Testis (tissue), 3 donors: ENCODE measurements around the gene RRP1. TPM values are rescaled to one million over a fixed set of nuclear protein-coding genes. Genes with fewer than 3 reads are reported as not detected.

ENCODE experiments used
- DNase-seq: peaks from one replicate; pipeline ENCODE4 v3.0.0-alpha.2; 2019
- H3K27ac ChIP-seq, 2 donors: fragments of 200-600 bp; sonication (generic); one replicate each; pipeline ENCODE4 v1.5.1; 2019
- H3K27me3 ChIP-seq: fragments of 200-600 bp; sonication (generic); one replicate; pipeline ENCODE4 v1.5.1; 2019
- H3K36me3 ChIP-seq: fragments of 200-600 bp; sonication (generic); one replicate; pipeline ENCODE4 v1.5.1; 2017; ENCODE audit warnings: low read depth; ENCODE audit errors: missing control alignments
- H3K4me1 ChIP-seq: fragments of 200-600 bp; sonication (generic); one replicate; pipeline ENCODE4 v1.5.1; 2019
- H3K4me3 ChIP-seq, 2 donors: fragments of 200-600 bp; sonication (generic); one replicate each; pipeline ENCODE4 v1.5.1; 2017 to 2019
- H3K9me3 ChIP-seq: fragments of 200-600 bp; sonication (generic); one replicate; pipeline ENCODE4 v1.5.1; 2017
- CTCF ChIP-seq, 3 experiments: fragments of 450-650 bp in 2 of 3; fragments of 200-600 bp in 1 of 3; sonication (generic) in 1 of 3; IDR thresholded peaks; one replicate each; pipeline ENCODE4 v1.5.1; 2016 to 2019; ENCODE audit warnings: antibody characterized with exemption in 3 of 3, mild to moderate bottlenecking in 2 of 3, moderate library complexity in 1 of 3
- POLR2A ChIP-seq: fragments of 450-650 bp; IDR thresholded peaks from one replicate; pipeline ENCODE4 v1.6.1; 2017; ENCODE audit warnings: antibody characterized with exemption, mild to moderate bottlenecking, moderate library complexity
- WGBS, 2 donors: methylation state at CpG; one replicate each; pipeline ENCODE4 v1.1.5; 2018; 5-methylcytosine and 5-hydroxymethylcytosine counted together
- intact Hi-C: fragments of 100-400 bp; cut with DNase I; formaldehyde crosslinking; loops from one replicate; pipeline ENCODE4 v1.15.1; 2023; ENCODE audit warnings: low total_unique reads
- polyA plus RNA-seq: library from polyadenylated mRNA; stranded (reverse); fragments of 350-450 nt; fragmentation: Illumina TruSeq; extraction: RNeasy Lipid Tissue Mini Kit (QIAGEN cat#74804); gene quantifications from one replicate; pipeline ENCODE4 v1.2.3, GENCODE V29; 2014; ENCODE audit warnings: low read depth, low replicate concordance; ENCODE audit not compliant: insufficient read depth
- total RNA-seq, 2 donors: library from RNA; depleted of rRNA; stranded (reverse); fragments of >200 nt; gene quantifications; one replicate each; pipeline ENCODE4 v1.2.3, GENCODE V29; 2016

RRP1 gene
- total and polyA plus RNA-seq, 3 donors from 2014 or later, result 21.1 to 40.2 (median 33.6) TPM

GRCh38 chr21:43743947-43744346 lies 45.4 kb upstream of the RRP1 start:
- TF ChIP-seq CTCF (IDR thresholded peaks at IDR 0.05) (no peak), POLR2A (no peak)
- Histone ChIP-seq H3K4me3 (no peak overlapping the region), H3K27me3 (no peaks in the 10 kb centered on the region), H3K9me3 (no peaks in the 10 kb centered on the region), H3K27ac (no peak overlapping the region), H3K36me3 (no peaks in the 10 kb centered on the region), H3K4me1 (peaks cover 18% of the 10 kb centered on the region)
- 92 to 100% methylated on average over 3 to 8 of the region's 8 CpGs for WGBS, 2 donors
- intact Hi-C loops, result no loop called here
- DNase-seq, result no peak

GRCh38 chr21:43744725-43745124 lies 44.7 kb upstream of the RRP1 start:
- no peak overlapping the region for H3K4me3 ChIP-seq
- WGBS, 2 donors, result 92 to 95% methylated on average over 18 of the region's 18 CpGs
- no peaks in the 10 kb centered on the region for H3K27me3 ChIP-seq
- H3K4me1 ChIP-seq, result peaks cover 10% of the 10 kb centered on the region
- H3K9me3 ChIP-seq, result no peaks in the 10 kb centered on the region
- H3K27ac ChIP-seq, result no peak overlapping the region
- TF ChIP-seq CTCF (IDR thresholded peaks at IDR 0.05), result no peak
- no peak for TF ChIP-seq POLR2A
- no peaks in the 10 kb centered on the region for H3K36me3 ChIP-seq
- intact Hi-C loops, result no loop called here
- no peak for DNase-seq

- Histone ChIP-seq H3K4me1 (no peaks in the 10 kb centered on the region), H3K36me3 (no peaks in the 10 kb centered on the region), H3K27me3 (no peaks in the 10 kb centered on the region), H3K27ac (no peak overlapping the region), H3K9me3 (no peaks in the 10 kb centered on the region), H3K4me3 (no peak overlapping the region)
- intact Hi-C loops, result no loop called here
- TF ChIP-seq POLR2A, result no peak
- TF ChIP-seq CTCF (IDR thresholded peaks at IDR 0.05), result no peak
- 79 to 91% methylated on average over 16 of the region's 16 CpGs for WGBS, 2 donors
- DNase-seq, result no peak
Measured at GRCh38 chr21:43745772-43746517, 43.4 kb upstream of the RRP1 start.

- Histone ChIP-seq H3K27ac (no peak overlapping the region), H3K4me1 (no peaks in the 10 kb centered on the region), H3K27me3 (no peaks in the 10 kb centered on the region), H3K9me3 (no peaks in the 10 kb centered on the region), H3K4me3 (no peak overlapping the region), H3K36me3 (no peaks in the 10 kb centered on the region)
- WGBS, 2 donors, result 94% methylated on average over 17 of the region's 17 CpGs
- intact Hi-C loops, result no loop called here
- no peak for TF ChIP-seq CTCF (IDR thresholded peaks at IDR 0.05)
- no peak for TF ChIP-seq POLR2A
- DNase-seq, result no peak
Measured at GRCh38 chr21:43748622-43749021, 40.8 kb upstream of the RRP1 start.

GRCh38 chr21:43749651-43750262 lies 39.6 kb upstream of the RRP1 start:
- Histone ChIP-seq H3K4me3 (no peak overlapping the region), H3K9me3 (no peaks in the 10 kb centered on the region), H3K36me3 (no peaks in the 10 kb centered on the region), H3K27me3 (no peaks in the 10 kb centered on the region), H3K27ac (no peak overlapping the region), H3K4me1 (peaks cover 5% of the 10 kb centered on the region)
- intact Hi-C loops, result no loop called here
- no peak for DNase-seq
- 85 to 92% methylated on average over 10 to 18 of the region's 18 CpGs for WGBS, 2 donors
- TF ChIP-seq CTCF (IDR thresholded peaks at IDR 0.05) (no peak), POLR2A (no peak)
